NCI-H446 treated with DMSO at 0.1 percent for 48 hours (cell line): ENCODE results near the gene SLC6A5.
A peak's percentile ranks its signal among the peaks of the same experiment; 100 is the strongest.
"Not testable (repeated sequence)": the region's sequence is repeated elsewhere in the genome, so short reads cannot be mapped to it uniquely, and the experiment has no call there.

Experiments used
- DNase-seq: peaks from one replicate; lab custom pipeline; 2025; lab: John Stamatoyannopoulos, UW

The SLC6A5 gene

DNA sequence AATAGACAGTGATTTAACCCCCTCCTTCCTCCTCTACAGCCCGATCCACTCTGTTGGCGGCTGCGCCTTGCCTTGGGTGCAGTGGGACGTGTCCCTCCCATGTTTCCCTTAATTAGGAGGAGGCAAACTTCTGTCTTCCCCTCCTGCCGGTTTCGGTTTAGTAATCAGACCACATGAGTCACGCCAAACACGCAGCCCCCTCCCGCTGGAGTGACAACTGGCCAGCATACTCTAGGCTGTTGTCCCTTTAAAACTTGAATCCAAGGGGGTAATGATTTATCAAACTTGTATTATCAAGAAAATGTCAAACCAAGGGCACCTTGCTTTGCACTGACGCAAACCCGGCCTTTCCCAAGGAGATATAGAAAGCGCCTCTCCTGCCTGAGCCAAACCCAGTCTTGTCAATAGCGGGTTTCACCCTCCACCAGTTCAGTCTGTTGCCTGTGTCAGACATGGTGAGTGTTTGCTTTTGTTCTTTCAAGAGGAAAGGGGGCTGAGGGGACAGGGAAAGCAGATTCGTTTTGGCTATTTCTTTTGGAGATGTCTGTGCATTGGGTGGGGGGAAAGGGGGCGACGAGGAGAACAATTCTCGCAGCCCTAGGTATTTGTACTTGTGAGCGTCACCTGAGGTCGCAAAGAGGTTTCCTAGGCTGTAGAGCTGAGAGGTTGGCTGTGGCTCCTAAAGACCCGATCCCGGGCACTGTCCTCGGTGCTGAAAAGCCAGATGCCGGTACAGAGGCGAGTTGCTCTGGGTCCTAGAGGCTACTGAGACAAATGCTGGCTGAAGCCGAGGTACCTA is at the start of gene SLC6A5:
SLC6A5 (plus strand) TSS at position 388 of the 799 bp plus-strand sequence; CDS start at position 453, 65 bp downstream.
- no peak for DNase-seq

DNA sequence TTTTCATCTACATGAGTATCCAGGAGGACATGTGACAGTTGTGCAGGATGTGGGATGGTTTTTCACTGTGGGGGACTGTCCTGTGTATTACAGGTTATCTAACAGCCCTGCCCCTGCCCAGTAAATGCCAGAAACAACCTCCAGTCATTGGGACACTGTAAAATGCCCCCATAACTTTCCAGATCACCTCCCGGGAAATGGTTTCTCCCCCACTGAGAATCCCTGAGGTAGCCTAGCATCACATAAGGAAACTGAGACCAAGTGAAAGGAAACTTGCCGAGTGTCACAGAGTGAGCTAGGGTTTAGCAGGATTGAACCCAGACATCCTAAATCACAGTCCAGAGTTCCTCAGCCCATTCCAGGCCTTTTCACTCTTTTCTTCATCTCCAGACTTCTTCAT is 48.3 kb upstream of the SLC6A5 start:
- DNase-seq = no peak

GRCh38 chr11:20555783-20556182 is 43.6 kb upstream of the SLC6A5 start:
- no peak for DNase-seq

GRCh38 chr11:20556396-20556795 is 43.0 kb upstream of the SLC6A5 start:
- not testable (repeated sequence) for DNase-seq

DNA sequence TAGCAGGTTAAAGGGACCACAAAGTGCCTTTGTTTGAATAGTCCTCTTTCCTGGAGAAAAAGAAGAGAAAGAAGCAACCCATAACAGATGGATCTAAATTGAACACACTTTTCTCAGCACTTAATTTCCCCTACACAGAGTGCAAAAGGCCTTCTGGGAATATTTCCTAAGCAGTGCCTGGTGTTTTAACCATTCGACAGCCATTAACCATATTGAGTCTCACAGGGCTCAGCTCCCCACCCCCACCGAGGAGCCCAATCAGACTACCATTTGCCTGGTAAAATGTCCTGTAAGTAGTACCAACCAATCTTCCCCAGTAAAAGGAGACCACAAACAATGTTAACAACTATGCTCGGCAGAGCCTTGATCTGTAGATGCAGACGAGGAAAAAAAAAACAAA is 40.7 kb upstream of the SLC6A5 start:
- peak; percentile 22 for DNase-seq

- no peak for DNase-seq
Observed at GRCh38 chr11:20559523-20560300, 39.7 kb upstream of the SLC6A5 start.

DNA sequence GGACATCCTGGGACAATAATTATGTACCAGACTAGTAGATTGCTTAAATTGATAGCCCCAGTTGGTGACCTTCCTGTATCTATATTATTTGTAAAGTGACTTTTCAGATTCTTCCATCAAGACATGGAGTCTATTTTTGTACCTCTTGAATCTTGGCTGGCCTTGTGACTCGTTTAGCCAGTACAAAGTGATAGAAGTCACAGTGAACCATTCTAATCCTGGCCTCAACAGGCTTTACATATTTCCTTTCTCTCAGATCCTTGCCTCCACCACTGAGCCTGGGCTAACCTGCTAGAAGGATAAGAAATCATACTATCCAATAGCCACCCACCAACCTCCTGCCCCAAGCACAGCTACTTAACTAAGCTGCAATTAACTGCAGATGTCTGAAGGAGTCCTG is 37.5 kb upstream of the SLC6A5 start:
- peak; percentile 13 for DNase-seq

- peak; percentile 92 for DNase-seq
Observed at GRCh38 chr11:20563866-20564265, 35.5 kb upstream of the SLC6A5 start.

DNA sequence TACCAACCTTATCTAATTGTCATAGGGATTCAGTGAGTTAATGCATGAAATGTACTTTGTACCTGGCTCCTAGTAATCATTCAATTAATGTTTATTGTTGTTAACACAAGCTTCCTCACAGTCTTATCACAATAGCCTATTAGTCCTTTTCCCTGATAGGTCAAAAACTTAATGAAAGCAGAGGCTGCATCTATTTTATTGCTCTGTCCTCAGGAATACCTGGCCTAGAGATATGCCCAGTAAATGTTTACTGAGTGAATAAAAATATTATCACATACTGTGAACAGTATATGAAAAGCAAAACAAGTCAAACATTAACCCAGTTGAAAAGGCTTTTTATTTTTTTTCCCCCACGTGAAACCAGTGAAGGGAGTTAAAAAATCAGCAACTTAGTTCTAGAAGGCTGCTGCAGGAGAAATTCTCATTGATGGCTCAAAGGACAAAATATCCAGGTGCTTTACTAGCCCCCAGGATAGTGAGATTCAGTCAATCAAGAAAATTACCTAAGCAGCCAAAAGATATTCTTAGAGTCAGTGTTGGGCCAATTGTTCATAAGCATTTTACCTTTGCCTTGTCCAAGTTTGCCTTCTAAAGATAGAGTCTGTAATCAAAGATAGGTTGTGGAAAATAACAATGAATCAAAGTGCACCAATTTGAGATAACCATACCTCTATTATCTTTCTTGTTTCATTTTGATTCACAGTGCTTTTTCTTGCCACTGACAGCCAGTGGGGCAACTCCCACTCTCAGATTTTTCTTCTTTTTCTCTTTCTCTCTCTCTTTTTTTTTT is 34.4 kb upstream of the SLC6A5 start:
- DNase-seq = no peak

DNA sequence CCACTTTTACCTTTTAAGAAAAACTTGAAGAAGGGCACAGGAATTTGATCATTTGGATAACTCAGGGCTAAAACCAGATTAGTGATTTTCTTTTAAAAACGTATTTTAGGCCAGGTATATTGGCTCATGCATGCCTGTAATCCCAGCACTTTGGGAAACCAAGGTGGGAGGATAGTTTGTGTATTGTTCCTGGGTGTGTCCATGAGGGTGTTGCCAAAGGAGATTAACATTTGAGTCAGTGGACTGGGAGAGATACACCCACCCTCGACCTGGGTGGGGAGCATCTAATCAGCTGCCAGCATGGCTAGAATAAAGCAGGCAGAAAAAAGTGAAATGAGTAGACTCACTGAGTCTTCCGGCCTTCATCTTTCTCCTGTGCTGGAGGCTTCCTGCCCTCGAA is 33.3 kb upstream of the SLC6A5 start:
- not testable (repeated sequence) for DNase-seq

DNA sequence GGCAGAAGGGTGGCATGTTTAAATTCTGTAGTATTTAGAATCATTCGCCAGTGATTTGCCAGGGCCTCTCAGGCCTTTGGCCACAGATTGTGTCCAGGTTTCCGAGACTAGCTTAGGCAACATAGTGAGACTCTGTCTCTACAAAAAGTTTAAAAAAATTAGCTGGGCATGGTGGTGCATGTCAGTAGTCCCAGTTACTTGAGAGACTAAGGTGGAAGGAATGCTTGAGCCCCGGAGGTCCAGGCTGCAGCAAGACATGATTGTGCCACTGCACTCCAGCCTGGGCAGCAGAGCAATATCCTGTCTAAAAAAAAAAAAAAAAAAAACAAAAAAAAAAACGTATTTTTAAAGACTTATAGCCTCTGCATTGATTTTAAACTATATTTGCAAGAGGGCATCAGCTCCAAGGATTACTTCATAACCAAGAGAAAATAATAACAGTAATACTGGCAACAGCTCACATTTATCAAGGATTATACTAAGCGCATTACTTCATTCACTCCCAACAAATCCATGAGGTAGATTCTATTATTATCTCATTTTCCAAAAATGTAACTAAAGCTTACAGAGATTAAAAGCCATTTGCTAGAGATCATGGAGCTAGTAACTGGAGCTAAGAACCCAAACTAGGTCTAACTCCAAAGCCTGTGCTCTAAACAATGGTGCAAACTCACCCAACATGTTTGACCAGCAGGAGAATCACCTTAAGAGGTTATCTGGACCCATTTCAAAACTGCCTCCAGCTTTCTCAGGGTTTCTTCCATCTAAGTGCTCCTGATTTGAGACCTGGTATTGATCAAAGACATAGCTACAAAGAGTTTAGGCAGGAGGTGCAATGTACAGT is 32.6 kb upstream of the SLC6A5 start:
- no peak for DNase-seq

DNA sequence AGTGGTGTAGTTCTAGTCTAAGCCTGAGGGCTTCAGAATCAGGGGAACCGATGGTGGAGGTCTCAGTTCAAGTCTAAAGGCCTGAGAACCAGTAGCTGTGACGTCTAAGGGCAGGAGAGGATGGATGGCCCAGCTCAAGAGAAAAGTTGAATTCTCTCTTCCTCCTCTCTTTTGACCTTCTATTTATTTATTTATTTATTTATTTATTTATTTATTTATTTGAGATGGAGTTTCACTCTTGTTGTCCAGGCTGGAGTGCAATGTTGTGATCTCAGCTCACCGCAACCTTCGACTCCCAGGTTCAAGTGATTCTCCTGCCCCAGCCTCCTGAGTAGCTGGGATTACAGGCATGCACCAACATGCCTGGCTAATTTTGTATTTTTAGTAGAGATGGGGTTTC is 19.7 kb upstream of the SLC6A5 start:
- not testable (repeated sequence) for DNase-seq

- DNase-seq = no peak
Observed at GRCh38 chr11:20583201-20583600, 16.2 kb upstream of the SLC6A5 start.

GRCh38 chr11:20584093-20584774 is 15.2 kb upstream of the SLC6A5 start:
- DNase-seq = no peak

DNA sequence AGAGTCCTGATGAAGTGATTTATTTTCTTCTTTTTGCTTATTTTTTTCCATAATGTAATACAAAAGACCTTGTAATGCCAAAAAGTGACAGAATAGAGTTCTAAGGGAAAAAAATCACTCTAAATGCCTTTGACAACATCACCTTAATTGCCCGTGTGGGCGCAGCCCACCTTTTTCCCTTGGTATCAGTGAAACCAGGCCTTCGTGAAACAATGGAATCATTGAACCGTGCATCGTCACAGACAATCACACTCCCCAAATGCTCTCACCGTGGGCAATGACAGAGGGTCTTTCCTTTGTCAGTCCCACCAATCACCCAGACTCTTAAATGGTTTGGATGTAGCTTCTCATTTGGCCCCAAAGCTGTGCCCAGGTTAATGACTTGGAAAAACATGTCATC is 9.6 kb upstream of the SLC6A5 start:
- no peak for DNase-seq

DNA sequence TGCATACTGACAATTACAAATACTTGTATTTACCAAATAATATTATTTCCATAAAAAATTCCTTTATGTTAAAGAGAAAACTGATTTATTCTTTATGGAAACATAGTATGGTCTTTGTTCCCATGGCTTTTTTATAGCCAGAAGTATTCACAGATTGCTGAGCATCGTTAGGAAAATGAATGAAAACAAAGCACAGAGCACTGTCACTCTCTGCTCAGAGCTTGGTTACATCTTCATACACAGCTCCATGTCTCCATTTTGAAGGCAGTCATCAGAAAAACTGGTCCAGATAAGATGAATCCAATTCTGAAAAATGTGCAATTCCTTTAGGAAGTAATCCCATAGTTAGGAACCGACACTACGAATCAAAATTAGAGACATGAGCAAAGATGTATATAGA is 9.0 kb upstream of the SLC6A5 start:
- no peak for DNase-seq

DNA sequence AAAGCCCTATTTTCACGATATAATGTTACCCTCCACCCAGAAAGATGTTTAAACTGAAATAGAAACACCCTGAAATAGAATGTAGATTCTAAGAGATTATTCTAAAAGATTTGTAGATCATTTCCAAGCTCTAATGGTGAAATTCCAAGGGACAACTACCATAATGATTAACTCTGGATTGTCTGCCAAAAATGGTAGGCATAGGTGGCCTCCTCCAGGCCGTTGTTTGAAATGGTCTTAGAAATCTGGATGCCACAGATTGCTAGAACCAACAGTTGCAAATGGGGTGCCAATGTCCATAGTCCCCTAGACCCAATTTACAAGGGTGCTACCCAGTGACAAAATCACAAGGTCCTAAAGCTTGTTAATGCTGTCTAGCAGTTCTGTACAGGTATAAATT is 6.7 kb upstream of the SLC6A5 start:
- no peak for DNase-seq

GRCh38 chr11:20594274-20595061 is 4.9 kb upstream of the SLC6A5 start:
- no peak for DNase-seq

- DNase-seq = no peak
Observed at GRCh38 chr11:20595101-20595500, 4.3 kb upstream of the SLC6A5 start.
